Panc1 (cell line): ENCODE data around the gene CYP11A1.

Experiments used
- SIN3A ChIP-seq: IDR thresholded peaks from 2 replicates; pipeline ENCODE4 v1.6.1; 2012; ENCODE audit warnings: low read depth, mild to moderate bottlenecking, low read length, moderate library complexity, borderline replicate concordance; ENCODE audit not compliant: insufficient read depth
- TF ChIP-seq, protein P1 (sequence below): fragments of 450-650 bp; IDR thresholded peaks from 2 replicates; pipeline ENCODE4 v1.5.1; 2017; ENCODE audit warnings: mild to moderate bottlenecking

DNA sequence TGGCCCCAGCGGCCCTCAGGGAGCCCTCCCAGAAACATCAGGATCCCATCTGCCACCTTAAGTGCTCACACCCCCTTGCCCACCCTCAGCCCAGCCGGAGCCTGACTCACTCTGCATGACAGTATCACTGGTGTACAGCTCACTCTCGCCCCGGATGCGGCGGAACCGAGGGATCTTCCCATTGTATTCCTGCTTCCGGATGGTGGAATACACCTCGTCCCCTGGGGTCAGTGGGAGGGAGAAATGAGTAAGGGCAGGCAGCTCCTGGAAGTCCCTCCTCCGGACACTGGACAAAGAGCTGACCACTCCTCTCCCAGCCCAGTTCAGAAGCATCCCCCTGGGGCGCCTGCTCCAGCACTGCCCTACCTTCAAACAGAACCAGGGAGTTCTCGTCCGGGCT lies 49.8 kb upstream of the CYP11A1 start:
- TF ChIP-seq, protein P1, sequence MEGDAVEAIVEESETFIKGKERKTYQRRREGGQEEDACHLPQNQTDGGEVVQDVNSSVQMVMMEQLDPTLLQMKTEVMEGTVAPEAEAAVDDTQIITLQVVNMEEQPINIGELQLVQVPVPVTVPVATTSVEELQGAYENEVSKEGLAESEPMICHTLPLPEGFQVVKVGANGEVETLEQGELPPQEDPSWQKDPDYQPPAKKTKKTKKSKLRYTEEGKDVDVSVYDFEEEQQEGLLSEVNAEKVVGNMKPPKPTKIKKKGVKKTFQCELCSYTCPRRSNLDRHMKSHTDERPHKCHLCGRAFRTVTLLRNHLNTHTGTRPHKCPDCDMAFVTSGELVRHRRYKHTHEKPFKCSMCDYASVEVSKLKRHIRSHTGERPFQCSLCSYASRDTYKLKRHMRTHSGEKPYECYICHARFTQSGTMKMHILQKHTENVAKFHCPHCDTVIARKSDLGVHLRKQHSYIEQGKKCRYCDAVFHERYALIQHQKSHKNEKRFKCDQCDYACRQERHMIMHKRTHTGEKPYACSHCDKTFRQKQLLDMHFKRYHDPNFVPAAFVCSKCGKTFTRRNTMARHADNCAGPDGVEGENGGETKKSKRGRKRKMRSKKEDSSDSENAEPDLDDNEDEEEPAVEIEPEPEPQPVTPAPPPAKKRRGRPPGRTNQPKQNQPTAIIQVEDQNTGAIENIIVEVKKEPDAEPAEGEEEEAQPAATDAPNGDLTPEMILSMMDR, result no peak
- TF ChIP-seq SIN3A, result no peak
